ENCODE results near the gene ADGRV1.

DNA sequence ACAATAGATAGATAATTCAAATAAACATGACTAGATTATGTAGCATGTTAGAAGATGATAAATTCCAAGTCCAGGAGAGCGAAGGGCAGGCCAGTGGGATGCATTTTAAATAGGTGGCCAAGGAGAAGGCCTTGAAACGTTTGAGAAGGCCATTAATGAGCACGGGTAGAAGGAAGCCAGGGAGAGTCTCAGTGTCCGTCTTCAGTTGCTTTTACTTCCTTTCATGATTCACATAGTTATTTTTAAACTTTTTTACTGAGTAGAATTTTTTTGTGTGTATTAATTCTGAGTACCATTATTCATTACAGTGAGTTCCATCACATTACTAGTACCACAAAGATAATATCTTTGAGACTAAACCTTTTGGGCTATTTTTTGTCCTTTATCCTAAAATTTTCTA lies 565.3 kb downstream of the ADGRV1 start:
- TF ChIP-seq POLR2A (IDR thresholded peaks at IDR 0.05): no peak
- TF ChIP-seq CTCF (IDR thresholded peaks at IDR 0.05): no peak

Data from thyroid gland (tissue), 4 donors.